Tibial artery (tissue), 4 donors: Measurements from ENCODE around the gene LLCFC1.

ENCODE experiments used
- DNase-seq, 2 donors: peaks; one replicate each; pipeline ENCODE4 v3.0.0-alpha.2; 2019
- H3K27ac ChIP-seq, 2 donors: fragments of 200-600 bp; sonication (generic) in 1 of 2; 1 replicate in 1 of 2; 2 replicates in 1 of 2; pipeline ENCODE4 v1.5.1; 2018 to 2019; ENCODE audit warnings: mild to moderate bottlenecking in 1 of 2
- H3K27me3 ChIP-seq, 2 donors: fragments of 200-600 bp; sonication (generic) in 1 of 2; one replicate each; pipeline versions ENCODE4 v1.5.1 to v1.6.0; 2016 to 2019
- H3K36me3 ChIP-seq, 3 donors: fragments of 200-600 bp; sonication (generic) in 2 of 3; one replicate each; pipeline ENCODE4 v1.5.1; 2016 to 2019; ENCODE audit warnings: mild to moderate bottlenecking in 2 of 3
- H3K4me1 ChIP-seq, 4 donors: fragments of 200-600 bp; sonication (generic) in 2 of 4; 1 replicate in 3 of 4; 2 replicates in 1 of 4; pipeline ENCODE4 v1.5.1; 2016 to 2019
- H3K4me3 ChIP-seq, 2 donors: fragments of 200-600 bp; sonication (generic) in 1 of 2; 1 replicate in 1 of 2; 2 replicates in 1 of 2; pipeline ENCODE4 v1.5.1; 2018 to 2019; ENCODE audit warnings: mild to moderate bottlenecking in 2 of 2
- H3K9me3 ChIP-seq, 3 donors: fragments of 200-600 bp; sonication (generic) in 1 of 3; one replicate each; pipeline ENCODE4 v1.5.1; 2016 to 2019
- CTCF ChIP-seq, 2 experiments: fragments of 200-600 bp in 1 of 2; fragments of 450-650 bp in 1 of 2; IDR thresholded peaks; one replicate each; pipeline ENCODE4 v1.5.1; 2017 to 2019; ENCODE audit warnings: antibody characterized with exemption in 2 of 2, mild to moderate bottlenecking in 1 of 2, moderate library complexity in 1 of 2
- intact Hi-C: fragments of 100-400 bp; cut with DNase I; formaldehyde crosslinking; loops from one replicate; pipeline ENCODE4 v1.15.0; 2023; ENCODE audit warnings: low total_unique reads

LLCFC1 gene

DNA sequence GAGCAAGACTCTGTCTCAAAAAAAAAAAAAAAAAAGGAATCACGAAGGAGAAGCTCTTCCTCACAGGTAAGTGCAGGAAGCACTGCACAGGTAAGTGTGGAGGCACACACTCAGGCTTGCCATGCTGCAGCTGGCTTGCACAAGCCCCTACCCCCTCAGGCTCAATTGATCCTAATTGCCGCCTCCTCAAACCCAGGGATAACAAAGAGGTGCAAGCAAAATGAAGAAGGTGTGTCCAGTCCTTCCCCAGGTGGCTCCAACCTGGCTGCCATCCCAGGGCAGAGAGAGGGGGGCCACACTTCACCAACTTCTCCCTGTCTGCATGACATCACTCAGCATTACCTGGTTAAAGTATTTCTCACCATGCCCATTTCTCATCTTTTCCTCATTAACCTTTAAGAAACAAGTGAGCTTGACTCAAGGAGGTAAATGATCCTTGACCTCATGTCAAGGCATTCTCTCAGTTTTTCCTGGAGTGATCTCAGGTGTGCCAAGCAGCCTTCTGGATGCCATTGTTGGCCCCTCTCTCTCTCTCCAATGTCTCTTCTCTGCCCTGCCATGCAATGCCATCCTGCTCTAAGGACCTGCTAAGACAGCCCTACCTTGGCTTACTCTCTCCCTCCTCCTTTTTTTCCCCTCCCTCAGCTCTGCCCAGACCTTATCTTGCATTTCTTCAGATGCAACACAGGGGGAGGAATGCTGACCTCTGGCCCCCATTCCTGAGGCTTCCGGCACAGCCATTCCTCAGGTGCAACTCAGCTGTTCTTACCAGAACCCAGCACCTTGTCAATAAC is 40.7 kb upstream of the LLCFC1 start:
- Histone ChIP-seq H3K36me3 (no peaks in the 10 kb centered on the region), H3K4me1 (no peaks in the 10 kb centered on the region), H3K9me3 (no peaks in the 10 kb centered on the region), H3K27ac (no peak overlapping the region), H3K27me3 (no peaks in the 10 kb centered on the region), H3K4me3 (no peak overlapping the region)
- no peak for DNase-seq
- intact Hi-C loops = no loop called here
- no peak for TF ChIP-seq CTCF (IDR thresholded peaks at IDR 0.05)

DNA sequence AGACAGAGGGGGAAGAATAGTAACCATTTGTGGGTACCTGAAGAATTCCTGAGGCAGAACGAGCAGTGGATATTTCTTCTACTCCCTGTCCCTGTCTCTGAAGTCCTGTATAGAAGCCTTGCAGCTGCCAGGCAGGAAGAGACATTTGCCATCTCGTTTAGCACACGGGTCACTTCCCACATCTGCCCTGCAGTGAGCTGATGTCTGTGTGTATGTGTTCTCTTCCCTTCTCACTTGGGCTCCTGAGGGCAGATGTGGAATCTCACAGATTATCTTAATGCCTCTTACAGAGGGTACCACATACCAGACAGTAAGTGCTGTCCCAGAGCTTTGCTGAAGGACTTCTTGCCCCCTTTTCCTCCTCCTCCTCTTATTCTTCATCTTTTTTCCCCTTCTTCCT is 39.6 kb upstream of the LLCFC1 start:
- TF ChIP-seq CTCF (IDR thresholded peaks at IDR 0.05) = no peak
- H3K36me3 ChIP-seq = no peaks in the 10 kb centered on the region
- H3K27ac ChIP-seq = no peak overlapping the region
- no peaks in the 10 kb centered on the region for H3K27me3 ChIP-seq
- no peaks in the 10 kb centered on the region for H3K4me1 ChIP-seq
- no peak overlapping the region for H3K4me3 ChIP-seq
- H3K9me3 ChIP-seq = peaks cover 0 to 4% (median 0%) of the 10 kb centered on the region in 3 donors
- DNase-seq = no peak
- intact Hi-C loops = no loop called here

DNA sequence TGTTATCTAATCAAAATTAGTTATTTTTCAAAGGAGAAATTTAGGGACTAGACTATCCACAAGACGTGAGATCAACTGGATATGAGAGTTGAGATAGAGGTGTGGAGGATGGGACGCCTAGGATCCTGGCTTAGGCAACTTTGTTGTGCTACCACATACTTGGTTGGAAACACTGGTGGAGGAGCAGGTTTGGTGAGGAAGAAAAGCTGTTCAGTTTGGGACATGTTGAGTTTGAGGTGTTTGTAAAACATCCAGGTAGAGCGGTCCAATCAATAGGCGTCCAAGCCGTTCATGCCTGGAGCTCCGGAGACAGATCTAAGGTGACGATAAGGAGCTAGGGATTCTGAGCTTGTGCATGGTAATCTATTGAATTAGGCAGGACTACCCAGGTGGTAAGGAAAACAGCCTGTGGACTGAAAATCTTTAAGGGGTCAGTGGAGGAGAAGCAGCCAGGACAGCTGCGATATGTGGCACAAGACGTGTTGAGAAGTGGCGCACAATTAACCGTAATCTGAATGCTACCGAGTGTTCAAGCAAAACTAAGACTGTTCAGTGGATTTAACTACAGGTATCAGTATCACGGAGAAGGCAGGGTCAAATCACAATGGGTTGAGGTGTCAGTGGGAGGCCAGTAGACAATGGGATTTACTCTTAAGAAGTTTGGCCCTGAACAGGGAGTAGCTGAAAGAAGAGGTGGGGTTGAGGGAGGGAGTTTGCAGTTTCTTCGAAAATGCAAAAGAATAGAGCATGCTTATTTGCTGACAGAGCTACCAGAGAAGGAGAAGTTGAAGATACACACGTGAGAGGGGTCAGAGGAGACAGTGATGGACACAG is 37.6 kb upstream of the LLCFC1 start:
- intact Hi-C loops = no loop called here
- Histone ChIP-seq H3K9me3 (peaks cover 0 to 4% (median 0%) of the 10 kb centered on the region in 3 donors), H3K4me3 (no peak overlapping the region), H3K27ac (no peak overlapping the region), H3K4me1 (no peaks in the 10 kb centered on the region), H3K36me3 (no peaks in the 10 kb centered on the region), H3K27me3 (no peaks in the 10 kb centered on the region)
- no peak for TF ChIP-seq CTCF (IDR thresholded peaks at IDR 0.05)
- DNase-seq = no peak

DNA sequence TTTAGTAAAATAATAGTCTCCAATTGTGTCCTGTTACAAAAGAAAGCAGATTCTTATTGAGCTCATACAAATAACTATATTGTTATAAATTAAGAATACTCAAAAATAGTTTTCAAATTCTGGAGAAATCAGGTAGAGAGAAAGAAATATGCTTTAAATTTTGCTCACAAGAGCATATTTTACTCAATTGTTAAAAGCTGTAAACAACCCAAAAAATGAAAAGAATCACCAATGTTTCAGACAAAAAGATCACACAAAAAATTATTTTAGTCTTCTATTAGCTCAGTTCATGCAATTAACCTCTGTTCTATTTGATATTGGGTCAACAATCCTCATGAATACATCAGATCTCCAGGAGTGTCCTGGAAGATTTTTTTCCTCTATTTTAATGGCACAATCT is 35.2 kb upstream of the LLCFC1 start:
- H3K27me3 ChIP-seq = peaks cover 0 to 4% of the 10 kb centered on the region in 2 donors
- peaks cover 0 to 4% (median 0%) of the 10 kb centered on the region in 3 donors for H3K9me3 ChIP-seq
- no peak overlapping the region for H3K4me3 ChIP-seq
- TF ChIP-seq CTCF (IDR thresholded peaks at IDR 0.05) = no peak
- H3K36me3 ChIP-seq = no peaks in the 10 kb centered on the region
- H3K4me1 ChIP-seq = no peaks in the 10 kb centered on the region
- DNase-seq = no peak
- no peak overlapping the region for H3K27ac ChIP-seq
- intact Hi-C loops = no loop called here

DNA sequence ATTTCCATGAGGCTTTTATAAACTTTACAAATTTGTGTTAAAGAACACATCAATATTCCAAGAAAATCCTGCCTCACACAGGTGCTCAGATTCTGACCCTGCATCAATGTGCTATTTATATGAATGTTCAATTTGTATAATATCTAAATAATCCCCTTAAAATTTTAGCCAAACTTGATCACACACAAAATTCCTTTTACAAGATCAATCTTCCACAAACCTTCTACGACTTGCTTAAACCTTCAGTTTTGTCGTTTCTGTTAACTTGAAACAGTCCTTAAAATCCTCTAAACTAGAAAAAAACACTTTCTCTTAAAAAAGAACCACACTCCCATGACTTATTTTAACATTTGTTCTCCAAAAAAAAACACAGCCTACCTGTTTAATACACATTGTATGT is 33.5 kb upstream of the LLCFC1 start:
- DNase-seq = no peak
- intact Hi-C loops = no loop called here
- peaks cover 0 to 4% (median 0%) of the 10 kb centered on the region in 3 donors for H3K9me3 ChIP-seq
- no peak overlapping the region for H3K4me3 ChIP-seq
- no peaks in the 10 kb centered on the region for H3K36me3 ChIP-seq
- TF ChIP-seq CTCF (IDR thresholded peaks at IDR 0.05) = no peak
- no peak overlapping the region for H3K27ac ChIP-seq
- H3K27me3 ChIP-seq = peaks cover 0 to 4% of the 10 kb centered on the region in 2 donors
- H3K4me1 ChIP-seq = no peaks in the 10 kb centered on the region
